Astrocyte (in vitro differentiated cells and primary cell): ENCODE measurements around the gene COL26A1. TPM values are rescaled to one million over a fixed set of nuclear protein-coding genes. Genes with fewer than 3 reads are reported as not detected.

ENCODE experiments used
- DNase-seq: peaks from one replicate; pipeline ENCODE4 v3.0.0-alpha.2; 2010; ENCODE audit warnings: low read depth
- FAIRE-seq: peaks from 2 replicates; lab custom pipeline; 2011; peaks lifted over from hg19 to GRCh38; lab: Jason Lieb, UNC
- H2AFZ ChIP-seq: 2 replicates; pipeline ENCODE4 v1.6.0; 2012; ENCODE audit warnings: low read depth, low read length, inconsistent platforms
- H3K27ac ChIP-seq: 2 replicates; pipeline ENCODE4 v1.5.1; 2011; ENCODE audit warnings: low read depth, low read length, inconsistent platforms
- H3K27me3 ChIP-seq: 2 replicates; pipeline ENCODE4 v1.6.0; 2011; ENCODE audit warnings: low read length, inconsistent platforms; ENCODE audit not compliant: insufficient read depth
- H3K36me3 ChIP-seq: 2 replicates; pipeline ENCODE4 v1.5.1; 2011; ENCODE audit warnings: low read length, inconsistent platforms; ENCODE audit not compliant: insufficient read depth
- H3K4me1 ChIP-seq: 2 replicates; pipeline ENCODE4 v1.5.1; 2011; ENCODE audit warnings: low read length, inconsistent platforms; ENCODE audit not compliant: insufficient read depth
- H3K4me2 ChIP-seq: 2 replicates; pipeline ENCODE4 v1.6.0; 2012; ENCODE audit warnings: low read length, inconsistent platforms
- H3K4me3 ChIP-seq: 2 replicates; pipeline ENCODE4 v1.5.1; 2011; ENCODE audit warnings: low read depth, mild to moderate bottlenecking, low read length, inconsistent platforms; ENCODE audit not compliant: insufficient read depth
- H3K79me2 ChIP-seq: 2 replicates; pipeline ENCODE4 v1.6.0; 2012; ENCODE audit warnings: mild to moderate bottlenecking, low read length, inconsistent platforms; ENCODE audit not compliant: insufficient read depth
- H3K9ac ChIP-seq: 2 replicates; pipeline ENCODE4 v1.6.0; 2012; ENCODE audit warnings: mild to moderate bottlenecking, low read length, inconsistent platforms
- H3K9me3 ChIP-seq: 2 replicates; pipeline ENCODE4 v1.5.1; 2012; ENCODE audit warnings: low read depth, mild to moderate bottlenecking, low read length, inconsistent platforms; ENCODE audit not compliant: insufficient read depth
- H4K20me1 ChIP-seq: 2 replicates; pipeline ENCODE4 v1.6.0; 2012; ENCODE audit warnings: low read length, inconsistent platforms; ENCODE audit not compliant: insufficient read depth
- H3K27ac Mint-ChIP-seq: one replicate; pipeline ENCODE4 v1.8.0; 2021; ENCODE audit warnings: mild to moderate bottlenecking, mixed read lengths; ENCODE audit not compliant: unreplicated experiment
- H3K27me3 Mint-ChIP-seq: one replicate; pipeline ENCODE4 v1.8.0; 2021; ENCODE audit warnings: low read depth, mixed read lengths; ENCODE audit not compliant: unreplicated experiment
- H3K36me3 Mint-ChIP-seq: one replicate; pipeline ENCODE4 v1.8.0; 2021; ENCODE audit warnings: low read depth, mixed read lengths; ENCODE audit not compliant: unreplicated experiment
- H3K4me1 Mint-ChIP-seq: one replicate; pipeline ENCODE4 v1.8.0; 2021; ENCODE audit warnings: low read depth, mixed read lengths; ENCODE audit not compliant: unreplicated experiment
- H3K4me3 Mint-ChIP-seq: one replicate; pipeline ENCODE4 v1.8.0; 2021; ENCODE audit warnings: mild to moderate bottlenecking, moderate library complexity, mixed read lengths; ENCODE audit not compliant: unreplicated experiment
- H3K9me3 Mint-ChIP-seq: one replicate; pipeline ENCODE4 v1.8.0; 2021; ENCODE audit warnings: mild to moderate bottlenecking, mixed read lengths; ENCODE audit not compliant: unreplicated experiment
- CTCF ChIP-seq: IDR thresholded peaks from 2 replicates; pipeline ENCODE4 v1.5.1; 2011; ENCODE audit warnings: low read depth, mild to moderate bottlenecking, inconsistent platforms, low read length, moderate library complexity; ENCODE audit not compliant: insufficient read depth
- EZH2 ChIP-seq: IDR thresholded peaks from 2 replicates; pipeline ENCODE4 v1.6.1; 2012; ENCODE audit warnings: mild to moderate bottlenecking, low read length, inconsistent platforms; ENCODE audit not compliant: insufficient read depth
- total RNA-seq: library from RNA; stranded (reverse); gene quantifications from 2 replicates; pipeline ENCODE4 v1.2.1, GENCODE V29; 2021

COL26A1 gene
- total RNA-seq, 1 donor from 2014 or later = 7.1 TPM

- H3K36me3 Mint-ChIP-seq = no peaks in the 10 kb centered on the region
- Histone ChIP-seq H3K9me3 (no peaks in the 10 kb centered on the region), H3K27me3 (peaks cover 7% of the 10 kb centered on the region), H4K20me1 (no peaks in the 10 kb centered on the region), H3K79me2 (no peaks in the 10 kb centered on the region), H3K4me2 (no peak overlapping the region), H3K4me3 (no peak overlapping the region), H2AFZ (no peak overlapping the region), H3K36me3 (no peaks in the 10 kb centered on the region), H3K4me1 (no peaks in the 10 kb centered on the region), H3K9ac (no peak overlapping the region), H3K27ac (no peak overlapping the region)
- H3K4me1 Mint-ChIP-seq = no peaks in the 10 kb centered on the region
- DNase-seq (no peak), FAIRE-seq (no peak)
- no peak overlapping the region for H3K4me3 Mint-ChIP-seq
- H3K27ac Mint-ChIP-seq = no peak overlapping the region
- TF ChIP-seq CTCF = no peak
- TF ChIP-seq EZH2 = no peak
- no peaks in the 10 kb centered on the region for H3K9me3 Mint-ChIP-seq
- peaks cover 50% of the 10 kb centered on the region for H3K27me3 Mint-ChIP-seq
Measured at GRCh38 chr7:101556453-101556968, 193.8 kb downstream of the COL26A1 start.

- Mint-ChIP-seq H3K4me1 (no peaks in the 10 kb centered on the region), H3K27me3 (peaks cover 56% of the 10 kb centered on the region)
- no peak overlapping the region for H3K4me3 ChIP-seq
Measured at GRCh38 chr7:101557421-101557820, 194.7 kb downstream of the COL26A1 start.

More at GRCh38 chr7:101557421-101557820, 194.7 kb downstream of the COL26A1 start:
- no peak for TF ChIP-seq CTCF
- no peak for TF ChIP-seq EZH2
- peaks cover 13% of the 10 kb centered on the region for H3K27me3 ChIP-seq
- FAIRE-seq = no peak
- H3K9ac ChIP-seq = no peak overlapping the region
- DNase-seq = no peak
- no peaks in the 10 kb centered on the region for H3K9me3 ChIP-seq
- H3K4me2 ChIP-seq = no peak overlapping the region
- Mint-ChIP-seq H3K4me3 (no peak overlapping the region), H3K9me3 (no peaks in the 10 kb centered on the region), H3K36me3 (no peaks in the 10 kb centered on the region), H3K27ac (no peak overlapping the region)
- H3K36me3 ChIP-seq = no peaks in the 10 kb centered on the region
- no peaks in the 10 kb centered on the region for H3K4me1 ChIP-seq
- H3K79me2 ChIP-seq = no peaks in the 10 kb centered on the region
- H3K27ac ChIP-seq = no peak overlapping the region
- no peak overlapping the region for H2AFZ ChIP-seq
- H4K20me1 ChIP-seq = no peaks in the 10 kb centered on the region
